Measurements from ENCODE around the gene POU2AF3.

POU2AF3 gene

GRCh38 chr11:111342329-111342728 is 44.0 kb downstream of the POU2AF3 start:
- Histone ChIP-seq H4K20me1 (ENCODE audit: insufficient read depth, low read length, poor library complexity, severe bottlenecking) (no peaks in the 10 kb centered on the region), H3K9ac (ENCODE audit: low read depth, low read length, poor library complexity, severe bottlenecking) (no peak overlapping the region), H3K4me3 (ENCODE audit: low read length, poor library complexity, severe bottlenecking) (no peak overlapping the region), H3K4me1 (ENCODE audit: insufficient read depth, low read length, poor library complexity, severe bottlenecking) (no peaks in the 10 kb centered on the region), H3K9me3 (ENCODE audit: insufficient read depth, low read depth, low read length) (peaks cover 8% of the 10 kb centered on the region), H3F3A (ENCODE audit: low read depth) (no peaks in the 10 kb centered on the region), H3K36me3 (ENCODE audit: insufficient read depth, low read length) (no peaks in the 10 kb centered on the region), H3K79me2 (ENCODE audit: insufficient read depth, low read length) (no peaks in the 10 kb centered on the region), H3K27me3 (ENCODE audit: insufficient read depth, low read length, poor library complexity, severe bottlenecking) (no peaks in the 10 kb centered on the region), H2AFZ (ENCODE audit: low read length) (no peak overlapping the region), H3K4me2 (ENCODE audit: low read depth, low read length, poor library complexity, severe bottlenecking) (no peak overlapping the region), H3K9me2 (replicated peaks; ENCODE audit: low read depth, low read length) (no peaks in the 10 kb centered on the region)
- no peak for TF ChIP-seq CTCF (conservative IDR thresholded peaks at IDR 0.05; ENCODE audit: low read length)
- TF ChIP-seq EZH2phosphoT487 (IDR thresholded peaks at IDR 0.05; ENCODE audit: borderline replicate concordance), result no peak

- Histone ChIP-seq H3K9me2 (replicated peaks; ENCODE audit: low read depth, low read length) (no peaks in the 10 kb centered on the region), H2AFZ (ENCODE audit: low read length) (no peak overlapping the region), H3K4me1 (ENCODE audit: insufficient read depth, low read length, poor library complexity, severe bottlenecking) (no peaks in the 10 kb centered on the region), H3K79me2 (ENCODE audit: insufficient read depth, low read length) (no peaks in the 10 kb centered on the region), H3K9me3 (ENCODE audit: insufficient read depth, low read depth, low read length) (peaks cover 8% of the 10 kb centered on the region), H4K20me1 (ENCODE audit: insufficient read depth, low read length, poor library complexity, severe bottlenecking) (no peaks in the 10 kb centered on the region), H3K27me3 (ENCODE audit: insufficient read depth, low read length, poor library complexity, severe bottlenecking) (no peaks in the 10 kb centered on the region), H3K4me2 (ENCODE audit: low read depth, low read length, poor library complexity, severe bottlenecking) (no peak overlapping the region), H3K36me3 (ENCODE audit: insufficient read depth, low read length) (no peaks in the 10 kb centered on the region), H3F3A (ENCODE audit: low read depth) (no peaks in the 10 kb centered on the region), H3K4me3 (ENCODE audit: low read length, poor library complexity, severe bottlenecking) (no peak overlapping the region), H3K9ac (ENCODE audit: low read depth, low read length, poor library complexity, severe bottlenecking) (no peak overlapping the region)
- no peak for TF ChIP-seq EZH2phosphoT487 (IDR thresholded peaks at IDR 0.05; ENCODE audit: borderline replicate concordance)
- no peak for TF ChIP-seq CTCF (conservative IDR thresholded peaks at IDR 0.05; ENCODE audit: low read length)
These were observed 45.7 kb downstream of the POU2AF3 start for GRCh38 chr11:111344032-111344431.

GRCh38 chr11:111347002-111347722 is 48.8 kb downstream of the POU2AF3 start:
- Histone ChIP-seq H3K9ac (ENCODE audit: low read depth, low read length, poor library complexity, severe bottlenecking) (no peak overlapping the region), H3K4me2 (ENCODE audit: low read depth, low read length, poor library complexity, severe bottlenecking) (no peak overlapping the region)

More at GRCh38 chr11:111347002-111347722, 48.8 kb downstream of the POU2AF3 start:
- no peaks in the 10 kb centered on the region for H3F3A ChIP-seq (ENCODE audit: low read depth)
- H2AFZ ChIP-seq (ENCODE audit: low read length), result no peak overlapping the region
- no peaks in the 10 kb centered on the region for H3K4me1 ChIP-seq (ENCODE audit: insufficient read depth, low read length, poor library complexity, severe bottlenecking)
- no peaks in the 10 kb centered on the region for H3K9me3 ChIP-seq (ENCODE audit: insufficient read depth, low read depth, low read length)
- no peaks in the 10 kb centered on the region for H3K36me3 ChIP-seq (ENCODE audit: insufficient read depth, low read length)
- H3K27me3 ChIP-seq (ENCODE audit: insufficient read depth, low read length, poor library complexity, severe bottlenecking), result no peaks in the 10 kb centered on the region
- no peak for TF ChIP-seq CTCF (conservative IDR thresholded peaks at IDR 0.05; ENCODE audit: low read length)
- TF ChIP-seq EZH2phosphoT487 (IDR thresholded peaks at IDR 0.05; ENCODE audit: borderline replicate concordance), result no peak
- no peaks in the 10 kb centered on the region for H4K20me1 ChIP-seq (ENCODE audit: insufficient read depth, low read length, poor library complexity, severe bottlenecking)
- H3K4me3 ChIP-seq (ENCODE audit: low read length, poor library complexity, severe bottlenecking), result no peak overlapping the region
- H3K79me2 ChIP-seq (ENCODE audit: insufficient read depth, low read length), result no peaks in the 10 kb centered on the region
- H3K9me2 ChIP-seq (replicated peaks; ENCODE audit: low read depth, low read length), result no peaks in the 10 kb centered on the region

All from Loucy (cell line).